IgD-negative memory B cell (primary cell): ENCODE measurements around the gene LRRN3. TPM values are rescaled to one million over a fixed set of nuclear protein-coding genes. Genes with fewer than 3 reads are reported as not detected.

Experiments
- H3K27ac Mint-ChIP-seq, 3 donors: one replicate each; pipeline ENCODE4 v1.8.0; 2020 to 2022; ENCODE audit warnings: mild to moderate bottlenecking in 3 of 3, mixed read lengths in 3 of 3, moderate library complexity in 1 of 3
- H3K27me3 Mint-ChIP-seq: one replicate; pipeline ENCODE4 v1.8.0; 2021; ENCODE audit warnings: mixed read lengths
- H3K36me3 Mint-ChIP-seq: one replicate; pipeline ENCODE4 v1.8.0; 2020; ENCODE audit warnings: mild to moderate bottlenecking, mixed read lengths
- H3K4me1 Mint-ChIP-seq, 3 donors: one replicate each; pipeline ENCODE4 v1.8.0; 2020 to 2022; ENCODE audit warnings: mixed read lengths in 3 of 3, mild to moderate bottlenecking in 1 of 3
- H3K4me3 Mint-ChIP-seq, 4 donors: one replicate each; pipeline ENCODE4 v1.8.0; 2020 to 2022; ENCODE audit warnings: mild to moderate bottlenecking in 4 of 4, mixed read lengths in 4 of 4, moderate library complexity in 3 of 4
- H3K9me3 Mint-ChIP-seq, 3 donors: one replicate each; pipeline ENCODE4 v1.8.0; 2020 to 2021; ENCODE audit warnings: mixed read lengths in 3 of 3, mild to moderate bottlenecking in 1 of 3
- polyA plus RNA-seq: library from polyadenylated mRNA; unstranded; fragments of 300-500 nt; fragmentation: Illumina TruSeq; gene quantifications from one replicate; pipeline ENCODE4 v1.2.3, GENCODE V29; 2021

The LRRN3 gene
- polyA plus RNA-seq: 2.7 TPM

- Mint-ChIP-seq H3K4me3 (peak within 1 kb of the TSS in 3 of 4 donors; percentile 9 to 68 (median 61)), H3K4me1 (no peaks in the 10 kb centered on the region), H3K36me3 (no peaks in the 10 kb centered on the region), H3K27me3 (no peaks in the 10 kb centered on the region), H3K27ac (peak within 1 kb of the TSS in 1 of 3 donors; percentile 74), H3K9me3 (no peaks in the 10 kb centered on the region)
These were observed at the start of gene LRRN3 for GRCh38 chr7:111090846-111091245. TSS of gene LRRN3 (plus strand) at chr7:111091127. CDS start at chr7:111122773, 31,646 bp downstream.

GRCh38 chr7:111041577-111041976 lies 49.4 kb upstream of the LRRN3 start:
- H3K36me3 Mint-ChIP-seq: no peaks in the 10 kb centered on the region
- H3K9me3 Mint-ChIP-seq: no peaks in the 10 kb centered on the region
- H3K4me1 Mint-ChIP-seq: peaks cover 0 to 4% (median 0%) of the 10 kb centered on the region in 3 donors
- no peak overlapping the region for H3K27ac Mint-ChIP-seq
- no peaks in the 10 kb centered on the region for H3K27me3 Mint-ChIP-seq
- no peak overlapping the region for H3K4me3 Mint-ChIP-seq

DNA sequence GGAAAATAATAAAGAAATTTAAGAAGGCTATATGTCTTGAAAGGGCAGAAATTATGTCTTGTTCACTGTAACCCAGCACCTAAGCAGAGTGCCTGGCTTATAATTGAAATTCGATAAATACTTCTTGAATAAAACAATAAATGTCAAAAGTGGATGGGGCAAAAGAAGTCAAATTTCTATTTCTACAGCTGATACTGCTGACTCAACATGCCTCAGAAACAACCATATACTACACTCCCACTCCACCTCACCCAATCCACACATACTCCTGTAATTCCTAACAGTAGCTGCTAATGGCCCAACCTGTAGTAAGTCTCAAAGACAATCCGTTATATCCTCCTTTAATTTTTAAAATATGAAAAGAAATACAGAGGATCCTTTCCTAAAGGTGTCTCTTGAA lies 48.1 kb upstream of the LRRN3 start:
- no peaks in the 10 kb centered on the region for H3K27me3 Mint-ChIP-seq
- H3K27ac Mint-ChIP-seq: no peak overlapping the region
- no peak overlapping the region for H3K4me3 Mint-ChIP-seq
- no peaks in the 10 kb centered on the region for H3K36me3 Mint-ChIP-seq
- no peaks in the 10 kb centered on the region for H3K9me3 Mint-ChIP-seq
- peaks cover 0 to 4% (median 0%) of the 10 kb centered on the region in 3 donors for H3K4me1 Mint-ChIP-seq

- Mint-ChIP-seq H3K27ac (no peak overlapping the region), H3K4me1 (peaks cover 0 to 4% (median 0%) of the 10 kb centered on the region in 3 donors), H3K4me3 (no peak overlapping the region), H3K9me3 (peaks cover 0 to 3% (median 0%) of the 10 kb centered on the region in 3 donors), H3K36me3 (no peaks in the 10 kb centered on the region), H3K27me3 (no peaks in the 10 kb centered on the region)
These were observed 47.4 kb upstream of the LRRN3 start for GRCh38 chr7:111043561-111043960.

- H3K27me3 Mint-ChIP-seq: no peaks in the 10 kb centered on the region
- H3K9me3 Mint-ChIP-seq: peaks cover 0 to 3% (median 0%) of the 10 kb centered on the region in 3 donors
- H3K4me3 Mint-ChIP-seq: no peak overlapping the region
- no peaks in the 10 kb centered on the region for H3K36me3 Mint-ChIP-seq
- H3K27ac Mint-ChIP-seq: no peak overlapping the region
- H3K4me1 Mint-ChIP-seq: peaks cover 0 to 4% (median 0%) of the 10 kb centered on the region in 3 donors
These were observed 45.5 kb upstream of the LRRN3 start for GRCh38 chr7:111045449-111045848.

- Mint-ChIP-seq H3K4me3 (no peak overlapping the region), H3K27me3 (no peaks in the 10 kb centered on the region), H3K36me3 (no peaks in the 10 kb centered on the region), H3K9me3 (peaks cover 0 to 3% (median 0%) of the 10 kb centered on the region in 3 donors), H3K27ac (no peak overlapping the region), H3K4me1 (no peaks in the 10 kb centered on the region)
These were observed 43.3 kb upstream of the LRRN3 start for GRCh38 chr7:111047595-111047994.

- Mint-ChIP-seq H3K4me1 (no peaks in the 10 kb centered on the region), H3K9me3 (peaks cover 0 to 3% (median 0%) of the 10 kb centered on the region in 3 donors), H3K27ac (no peak overlapping the region), H3K4me3 (no peak overlapping the region), H3K27me3 (no peaks in the 10 kb centered on the region), H3K36me3 (no peaks in the 10 kb centered on the region)
These were observed 40.8 kb upstream of the LRRN3 start for GRCh38 chr7:111049971-111050680.

GRCh38 chr7:111050875-111051416 lies 40.0 kb upstream of the LRRN3 start:
- H3K36me3 Mint-ChIP-seq: no peaks in the 10 kb centered on the region
- H3K27ac Mint-ChIP-seq: no peak overlapping the region
- peaks cover 0 to 3% (median 0%) of the 10 kb centered on the region in 3 donors for H3K4me1 Mint-ChIP-seq
- H3K27me3 Mint-ChIP-seq: no peaks in the 10 kb centered on the region
- no peak overlapping the region for H3K4me3 Mint-ChIP-seq
- peaks cover 0 to 3% (median 0%) of the 10 kb centered on the region in 3 donors for H3K9me3 Mint-ChIP-seq

- peaks cover 0 to 3% (median 0%) of the 10 kb centered on the region in 3 donors for H3K4me1 Mint-ChIP-seq
- no peak overlapping the region for H3K27ac Mint-ChIP-seq
- H3K27me3 Mint-ChIP-seq: no peaks in the 10 kb centered on the region
- no peaks in the 10 kb centered on the region for H3K36me3 Mint-ChIP-seq
- peaks cover 0 to 3% (median 0%) of the 10 kb centered on the region in 3 donors for H3K9me3 Mint-ChIP-seq
- no peak overlapping the region for H3K4me3 Mint-ChIP-seq
These were observed 39.1 kb upstream of the LRRN3 start for GRCh38 chr7:111051832-111052231.

DNA sequence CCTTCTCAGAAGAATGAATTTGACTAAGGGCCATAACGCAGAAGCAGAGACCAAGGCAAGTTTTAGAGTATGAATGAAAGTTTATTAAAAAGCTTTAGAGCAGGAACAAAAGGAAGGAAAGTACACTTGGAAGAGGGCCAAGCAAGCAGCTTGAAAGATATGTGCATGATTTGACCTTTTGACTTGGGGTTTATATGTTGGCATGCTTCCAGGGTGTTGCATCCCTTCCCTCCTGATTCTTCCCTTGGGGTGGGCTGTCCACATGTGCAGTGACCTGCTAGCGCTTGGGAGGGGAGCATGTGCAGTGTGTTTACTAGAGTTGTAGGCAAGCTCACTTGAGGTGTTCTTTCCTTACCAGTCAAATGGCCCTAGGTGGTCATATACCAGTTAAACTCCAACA lies 37.9 kb upstream of the LRRN3 start:
- H3K36me3 Mint-ChIP-seq: no peaks in the 10 kb centered on the region
- no peak overlapping the region for H3K27ac Mint-ChIP-seq
- no peaks in the 10 kb centered on the region for H3K27me3 Mint-ChIP-seq
- peaks cover 0 to 4% (median 3%) of the 10 kb centered on the region in 3 donors for H3K4me1 Mint-ChIP-seq
- H3K4me3 Mint-ChIP-seq: no peak overlapping the region
- H3K9me3 Mint-ChIP-seq: peaks cover 0 to 3% (median 0%) of the 10 kb centered on the region in 3 donors

- Mint-ChIP-seq H3K27ac (no peak overlapping the region), H3K27me3 (no peaks in the 10 kb centered on the region), H3K36me3 (no peaks in the 10 kb centered on the region), H3K4me3 (no peak overlapping the region), H3K9me3 (no peaks in the 10 kb centered on the region), H3K4me1 (peaks cover 0 to 4% (median 3%) of the 10 kb centered on the region in 3 donors)
These were observed 34.6 kb upstream of the LRRN3 start for GRCh38 chr7:111056371-111056770.

DNA sequence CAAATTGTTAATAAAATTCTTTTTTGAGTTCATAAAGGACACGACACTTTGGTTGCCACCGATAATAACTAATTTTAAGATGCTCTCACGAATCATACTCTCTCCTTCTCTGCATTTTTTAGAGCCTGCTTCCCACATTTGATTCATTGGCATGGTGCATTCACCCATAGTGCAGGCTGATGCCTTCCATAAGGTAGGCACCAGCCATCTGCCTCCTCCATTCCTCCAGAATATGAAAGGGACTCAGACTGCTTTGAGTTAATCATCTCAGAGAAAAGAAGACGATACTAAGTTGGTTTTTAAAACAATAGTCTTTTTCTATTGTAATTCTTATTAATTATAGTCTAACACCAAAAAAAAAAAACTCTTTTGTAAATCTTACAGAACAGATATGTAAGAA lies 33.9 kb upstream of the LRRN3 start:
- no peak overlapping the region for H3K4me3 Mint-ChIP-seq
- no peaks in the 10 kb centered on the region for H3K27me3 Mint-ChIP-seq
- peaks cover 0 to 4% (median 3%) of the 10 kb centered on the region in 3 donors for H3K4me1 Mint-ChIP-seq
- no peak overlapping the region for H3K27ac Mint-ChIP-seq
- peaks cover 0 to 4% (median 0%) of the 10 kb centered on the region in 3 donors for H3K9me3 Mint-ChIP-seq
- H3K36me3 Mint-ChIP-seq: no peaks in the 10 kb centered on the region

DNA sequence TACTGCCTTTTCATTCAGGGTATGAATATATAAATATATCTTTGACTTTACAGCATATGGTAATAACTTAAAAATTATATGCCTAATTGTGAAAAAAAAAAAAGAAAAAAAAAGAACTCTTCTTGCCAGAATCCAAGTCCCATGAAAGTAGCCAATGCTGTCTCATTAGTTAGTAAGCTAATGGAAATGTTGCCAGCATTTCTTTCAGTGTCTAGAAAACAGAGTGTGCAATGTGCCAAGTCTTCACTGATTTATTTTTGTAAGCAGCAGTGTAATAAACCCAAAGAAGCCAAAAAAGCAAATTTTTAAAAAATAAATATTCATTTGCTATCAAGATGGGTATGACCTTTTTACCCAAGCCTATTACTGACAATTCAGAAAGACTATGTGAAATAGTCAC lies 31.1 kb upstream of the LRRN3 start:
- H3K9me3 Mint-ChIP-seq: peaks cover 0 to 17% (median 11%) of the 10 kb centered on the region in 3 donors
- peaks cover 0 to 4% (median 3%) of the 10 kb centered on the region in 3 donors for H3K4me1 Mint-ChIP-seq
- no peak overlapping the region for H3K4me3 Mint-ChIP-seq
- no peaks in the 10 kb centered on the region for H3K36me3 Mint-ChIP-seq
- no peaks in the 10 kb centered on the region for H3K27me3 Mint-ChIP-seq
- no peak overlapping the region for H3K27ac Mint-ChIP-seq

GRCh38 chr7:111063166-111063565 lies 27.8 kb upstream of the LRRN3 start:
- H3K4me3 Mint-ChIP-seq: no peak overlapping the region
- H3K4me1 Mint-ChIP-seq: peaks cover 0 to 2% (median 0%) of the 10 kb centered on the region in 3 donors
- no peaks in the 10 kb centered on the region for H3K27me3 Mint-ChIP-seq
- peaks cover 0 to 17% (median 11%) of the 10 kb centered on the region in 3 donors for H3K9me3 Mint-ChIP-seq
- no peak overlapping the region for H3K27ac Mint-ChIP-seq
- H3K36me3 Mint-ChIP-seq: peaks cover 3% of the 10 kb centered on the region

GRCh38 chr7:111067251-111067650 lies 23.7 kb upstream of the LRRN3 start:
- Mint-ChIP-seq H3K4me1 (peaks cover 0 to 2% (median 1%) of the 10 kb centered on the region in 3 donors), H3K4me3 (no peak overlapping the region), H3K27ac (no peak overlapping the region), H3K9me3 (peaks cover 0 to 11% (median 11%) of the 10 kb centered on the region in 3 donors), H3K27me3 (no peaks in the 10 kb centered on the region), H3K36me3 (peaks cover 3% of the 10 kb centered on the region)

DNA sequence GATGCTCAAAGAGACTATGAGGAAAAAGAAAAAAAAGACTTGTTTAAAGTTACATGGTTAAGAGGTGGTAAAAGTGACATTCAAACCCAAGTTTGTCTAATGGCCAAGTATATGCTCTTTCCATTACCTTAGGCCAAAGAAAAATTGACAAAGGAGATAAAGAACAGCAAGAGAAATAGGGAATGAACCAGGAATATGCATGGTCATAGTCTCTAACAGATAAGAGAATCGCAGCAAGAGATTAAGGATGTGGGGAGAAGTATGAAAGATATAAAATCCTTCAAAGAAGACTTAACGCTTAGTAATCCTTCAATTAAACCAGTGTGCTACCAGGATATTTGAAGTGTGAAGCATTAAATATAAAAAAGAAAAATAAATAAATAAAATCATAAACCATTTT lies 23.2 kb upstream of the LRRN3 start:
- peaks cover 3% of the 10 kb centered on the region for H3K36me3 Mint-ChIP-seq
- H3K27me3 Mint-ChIP-seq: no peaks in the 10 kb centered on the region
- H3K27ac Mint-ChIP-seq: no peak overlapping the region
- peaks cover 0 to 2% (median 1%) of the 10 kb centered on the region in 3 donors for H3K4me1 Mint-ChIP-seq
- H3K9me3 Mint-ChIP-seq: peaks cover 0 to 8% (median 8%) of the 10 kb centered on the region in 3 donors
- H3K4me3 Mint-ChIP-seq: no peak overlapping the region
